HepG2 (cell line): ENCODE measurements around the gene HOXD4. TPM values are rescaled to one million over a fixed set of nuclear protein-coding genes. Genes with fewer than 3 reads are reported as not detected.

Experiments
- ATAC-seq: fragments of 200-7000 bp; cut with Tn5 transposase; 3 replicates; pipeline ENCODE4 v1.9.1; 2020; ENCODE audit warnings: mild to moderate bottlenecking, moderate library complexity
- BruUV-seq: library from RNA; stranded (reverse); fragments of 400-500 nt; replicated peaks from 2 replicates; lab custom pipeline; 2021; lab: Mats Ljungman, UMichigan
- CTCF ChIA-PET: fragments of 300-600 bp; formaldehyde crosslinking; extraction: SDS; loops from one replicate; lab custom pipeline; 2021; ENCODE audit warnings: low total read pairs, inconsistent platforms, low intra/inter-chr PET ratio; lab: Yijun Ruan, JAX
- POLR2A ChIA-PET: fragments of 350-600 bp; sonication (Branson Sonifier 250); formaldehyde crosslinking; loops from one replicate; lab custom pipeline; 2020; ENCODE audit warnings: antibody characterized with exemption, inconsistent platforms; lab: Yijun Ruan, JAX
- DNase-seq: peaks from one replicate; pipeline ENCODE4 v3.0.0-alpha.2; 2015; ENCODE audit warnings: low spot score
- FAIRE-seq: peaks from 3 replicates; lab custom pipeline; 2011; peaks lifted over from hg19 to GRCh38; lab: Jason Lieb, UNC
- H2AFZ ChIP-seq: one replicate; pipeline ENCODE4 v1.6.1; 2011; ENCODE audit warnings: low read length, inconsistent platforms
- H3K27ac ChIP-seq: fragments of 300-600 bp; 3 replicates; pipeline ENCODE4 v1.8.0; 2011; ENCODE audit warnings: mixed run types, mild to moderate bottlenecking, mixed read lengths, low read length, inconsistent platforms; ENCODE audit not compliant: insufficient read depth; ENCODE audit errors: extremely low read length
- H3K27me3 ChIP-seq, 2 experiments: fragments of 200-600 bp in 1 of 2; 2 replicates in 1 of 2; 3 replicates in 1 of 2; pipeline versions ENCODE4 v1.6.0 to v1.8.0; 2011; ENCODE audit warnings: low read length in 2 of 2, mild to moderate bottlenecking in 2 of 2, moderate library complexity in 2 of 2, inconsistent platforms in 1 of 2; ENCODE audit not compliant: insufficient read depth in 2 of 2, control insufficient read depth in 1 of 2
- H3K36me3 ChIP-seq, 2 experiments: fragments of 200-600 bp in 1 of 2; replicated peaks in 1 of 2; 2 replicates in 1 of 2; 3 replicates in 1 of 2; pipeline versions ENCODE4 v1.5.1 to v1.8.0; 2011; ENCODE audit warnings: low read length in 2 of 2, inconsistent platforms in 1 of 2; ENCODE audit not compliant: insufficient read depth in 2 of 2, control insufficient read depth in 1 of 2
- H3K4me1 ChIP-seq: 2 replicates; pipeline ENCODE4 v1.5.1; 2012; ENCODE audit warnings: low read length, inconsistent platforms; ENCODE audit not compliant: insufficient read depth
- H3K4me2 ChIP-seq: 2 replicates; pipeline ENCODE4 v1.6.0; 2011; ENCODE audit warnings: low read depth, low read length, inconsistent platforms
- H3K4me3 ChIP-seq, 3 experiments: fragments of 200-600 bp in 1 of 3; sonication (generic), shearing (Covaris generic) in 1 of 3; replicated peaks in 1 of 3; 2 replicates each; pipeline ENCODE4 v1.5.1; 2011 to 2016; ENCODE audit warnings: low read length in 3 of 3, inconsistent platforms in 2 of 3, low read depth in 2 of 3, mild to moderate bottlenecking in 2 of 3, control low read depth in 1 of 3, mixed read lengths in 1 of 3; ENCODE audit not compliant: insufficient read depth in 1 of 3
- H3K79me2 ChIP-seq: one replicate; pipeline ENCODE4 v1.6.1; 2011; ENCODE audit warnings: low read length, inconsistent platforms; ENCODE audit not compliant: insufficient read depth
- H3K9ac ChIP-seq: 2 replicates; pipeline ENCODE4 v1.6.0; 2011; ENCODE audit warnings: mild to moderate bottlenecking, low read depth, low read length, inconsistent platforms; ENCODE audit not compliant: insufficient read depth
- H3K9me3 ChIP-seq: 2 replicates; pipeline ENCODE4 v1.5.1; 2012; ENCODE audit warnings: mild to moderate bottlenecking, low read length
- H4K20me1 ChIP-seq: 2 replicates; pipeline ENCODE4 v1.6.0; 2011; ENCODE audit warnings: inconsistent platforms, mild to moderate bottlenecking, low read length, moderate library complexity; ENCODE audit not compliant: insufficient read depth
- MED1 ChIP-seq: sonication (generic); formaldehyde crosslinking; IDR thresholded peaks from 2 replicates; pipeline ENCODE4 v1.4.0; 2020; ENCODE audit warnings: missing genetic modification reagents
- THAP9 ChIP-seq: sonication (generic); formaldehyde crosslinking; IDR thresholded peaks from 2 replicates; pipeline ENCODE4; 2020; ENCODE audit warnings: missing genetic modification reagents, mild to moderate bottlenecking, borderline replicate concordance
- YY1 ChIP-seq: IDR thresholded peaks from 2 replicates; pipeline ENCODE4 v1.6.1; 2011; ENCODE audit warnings: low read length, low read depth, moderate library complexity, mild to moderate bottlenecking; ENCODE audit not compliant: insufficient read depth, insufficient replicate concordance
- ZNF225 ChIP-seq: sonication (generic); formaldehyde crosslinking; IDR thresholded peaks from 2 replicates; pipeline ENCODE4 v1.4.0; 2020; ENCODE audit warnings: mild to moderate bottlenecking, missing genetic modification reagents
- ZNF253 ChIP-seq: sonication (generic); formaldehyde crosslinking; IDR thresholded peaks from 2 replicates; pipeline ENCODE4 v1.8.0; 2022; ENCODE audit warnings: mild to moderate bottlenecking, missing genetic modification reagents, borderline replicate concordance
- ZNF260 ChIP-seq: sonication (generic); formaldehyde crosslinking; IDR thresholded peaks from 2 replicates; pipeline ENCODE4 v1.4.0; 2020; ENCODE audit warnings: missing genetic modification reagents, low read depth, mild to moderate bottlenecking, borderline replicate concordance
- ZNF891 ChIP-seq: sonication (generic); formaldehyde crosslinking; IDR thresholded peaks from 2 replicates; pipeline ENCODE4 v1.5.0; 2020; ENCODE audit warnings: mild to moderate bottlenecking, missing genetic modification reagents
- WGBS: methylation state at CpG from one replicate; pipeline ENCODE4 v1.1.6; 2017; ENCODE audit warnings: low lambda C conversion rate; 5-methylcytosine and 5-hydroxymethylcytosine counted together
- in situ Hi-C: cut with HindIII; loops from 2 replicates; pipeline ENCODE4 v1.10.0; 2017; ENCODE audit warnings: low pct_unique_long_range_greater_than_20kb; ENCODE audit not compliant: extremely low pct_ligation_motif_present
- intact Hi-C: fragments of 100-400 bp; cut with micrococcal nuclease; formaldehyde crosslinking; loops from one replicate; pipeline ENCODE4 v1.10.0; 2022; ENCODE audit not compliant: unreplicated experiment
- polyA plus RNA-seq, 8 experiments: library from polyadenylated mRNA; depleted of rRNA in 3 of 8; stranded (reverse) in 7 of 8; unstranded in 1 of 8; fragments of >200 nt; fragmentation: Illumina TruSeq in 4 of 8; extraction: Trizol in 4 of 8; gene quantifications; 2 replicates each; pipeline versions ENCODE4 v1.2.1 to v1.2.3, GENCODE V29; 2011 to 2016; ENCODE audit warnings: low read depth in 4 of 8, missing spikeins in 1 of 8, mixed read lengths in 1 of 8; ENCODE audit not compliant: insufficient read depth in 1 of 8
- total RNA-seq, 5 experiments: library from RNA; depleted of rRNA; stranded (reverse); fragments of >200 nt; fragmentation: Illumina TruSeq; extraction: Trizol; gene quantifications; 2 replicates each; pipeline ENCODE4 v1.2.3, GENCODE V29; 2016; ENCODE audit warnings: low read depth in 1 of 5
- TF ChIP-seq, protein P1 (sequence below): sonication (generic); formaldehyde crosslinking; conservative IDR thresholded peaks from 2 replicates; pipeline ENCODE4 v1.4.0; 2020; ENCODE audit warnings: missing genetic modification reagents
- TF ChIP-seq, protein P2 (sequence below): sonication (generic); formaldehyde crosslinking; IDR thresholded peaks from 2 replicates; pipeline ENCODE4 v1.4.0; 2020; ENCODE audit warnings: missing genetic modification reagents, borderline replicate concordance

The HOXD4 gene
- total and polyA plus RNA-seq, 2 of the 13 experiments (the other 11 are each of a cell fraction or from before 2014, with no cell fraction given), result not detected

DNA sequence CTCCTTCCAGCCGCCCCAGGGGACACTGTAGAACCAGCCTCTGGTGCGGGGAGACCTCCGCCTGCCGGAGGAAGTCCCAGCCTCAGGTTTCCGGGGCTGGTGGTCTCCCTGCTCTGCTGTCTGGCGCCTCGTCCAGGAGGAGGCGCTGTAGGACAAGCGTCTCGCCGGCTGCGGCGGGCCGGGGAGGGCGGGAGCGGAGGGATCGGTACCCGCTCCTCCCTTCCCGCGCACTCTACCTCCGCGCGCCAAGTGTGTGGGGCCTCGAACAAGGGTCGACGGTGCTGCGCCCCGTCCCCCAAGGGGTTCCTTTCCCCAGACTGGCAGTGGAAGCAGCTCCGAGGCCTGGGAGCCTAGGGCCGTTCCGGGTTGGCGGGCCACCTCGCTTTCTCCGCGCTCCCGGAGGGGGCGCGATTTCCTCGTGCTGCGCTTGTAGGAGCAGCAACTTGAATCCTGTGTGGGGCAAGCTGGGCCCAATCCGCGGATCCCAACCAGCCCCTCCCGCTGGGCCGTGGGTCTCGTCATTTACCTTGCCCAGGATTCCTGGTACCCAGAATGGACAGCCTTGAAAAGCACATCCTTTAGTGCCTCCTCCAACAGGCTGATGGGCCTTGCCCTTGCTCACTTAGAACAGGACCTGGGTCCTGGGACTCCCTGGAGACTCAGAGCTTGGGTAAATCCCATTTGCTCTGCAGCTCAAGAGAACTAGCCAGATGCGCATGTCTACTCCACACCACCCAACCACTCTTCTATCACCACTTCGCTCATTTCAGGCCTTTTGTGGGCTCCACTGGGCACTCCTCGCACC, 10.6 kb upstream of the HOXD4 start (continued):
- TF ChIP-seq, protein P1, sequence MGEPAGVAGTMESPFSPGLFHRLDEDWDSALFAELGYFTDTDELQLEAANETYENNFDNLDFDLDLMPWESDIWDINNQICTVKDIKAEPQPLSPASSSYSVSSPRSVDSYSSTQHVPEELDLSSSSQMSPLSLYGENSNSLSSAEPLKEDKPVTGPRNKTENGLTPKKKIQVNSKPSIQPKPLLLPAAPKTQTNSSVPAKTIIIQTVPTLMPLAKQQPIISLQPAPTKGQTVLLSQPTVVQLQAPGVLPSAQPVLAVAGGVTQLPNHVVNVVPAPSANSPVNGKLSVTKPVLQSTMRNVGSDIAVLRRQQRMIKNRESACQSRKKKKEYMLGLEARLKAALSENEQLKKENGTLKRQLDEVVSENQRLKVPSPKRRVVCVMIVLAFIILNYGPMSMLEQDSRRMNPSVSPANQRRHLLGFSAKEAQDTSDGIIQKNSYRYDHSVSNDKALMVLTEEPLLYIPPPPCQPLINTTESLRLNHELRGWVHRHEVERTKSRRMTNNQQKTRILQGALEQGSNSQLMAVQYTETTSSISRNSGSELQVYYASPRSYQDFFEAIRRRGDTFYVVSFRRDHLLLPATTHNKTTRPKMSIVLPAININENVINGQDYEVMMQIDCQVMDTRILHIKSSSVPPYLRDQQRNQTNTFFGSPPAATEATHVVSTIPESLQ (CRISPR knock-in tag), result no peak
- TF ChIP-seq THAP9 (peak; percentile 74; the same call in 1 of the 2 replicates), YY1 (peak; percentile 68), ZNF225 (CRISPR knock-in tag) (peak; percentile 65), ZNF253 (CRISPR knock-in tag) (no peak)

- no peak for FAIRE-seq
- H3K4me1 ChIP-seq, result peaks cover 11% of the 10 kb centered on the region
Measured at GRCh38 chr2:176142281-176142680, 9.1 kb upstream of the HOXD4 start.

More at GRCh38 chr2:176142281-176142680, 9.1 kb upstream of the HOXD4 start:
- H3K4me3 ChIP-seq, result no peak overlapping the region
- no peak overlapping the region for H2AFZ ChIP-seq
- no peaks in the 10 kb centered on the region for H3K9me3 ChIP-seq
- no TSS peak for BruUV-seq
- WGBS, result 0% methylated on average over 2 of the region's 2 CpGs
- H3K36me3 ChIP-seq, result no peaks in the 10 kb centered on the region
- no peak for ATAC-seq
- peaks cover 2 to 87% of the 10 kb centered on the region in 2 experiments; a peak in 4 of 5 replicates for H3K27me3 ChIP-seq
- H3K9ac ChIP-seq, result no peak overlapping the region
- POLR2A ChIA-PET, result no interaction called here
- in situ Hi-C loops, result loop anchor here (5.0 kb wide), 1 partner anchor 315 kb away; no protein-coding TSS in a partner anchor
- no peaks in the 10 kb centered on the region for H4K20me1 ChIP-seq
- no peak for DNase-seq
- CTCF ChIA-PET, result interaction anchor here (1.6 kb wide), 1 partner anchor 494 kb away, joined by 4 read pairs; no protein-coding TSS in a partner anchor
- TF ChIP-seq, protein P2, sequence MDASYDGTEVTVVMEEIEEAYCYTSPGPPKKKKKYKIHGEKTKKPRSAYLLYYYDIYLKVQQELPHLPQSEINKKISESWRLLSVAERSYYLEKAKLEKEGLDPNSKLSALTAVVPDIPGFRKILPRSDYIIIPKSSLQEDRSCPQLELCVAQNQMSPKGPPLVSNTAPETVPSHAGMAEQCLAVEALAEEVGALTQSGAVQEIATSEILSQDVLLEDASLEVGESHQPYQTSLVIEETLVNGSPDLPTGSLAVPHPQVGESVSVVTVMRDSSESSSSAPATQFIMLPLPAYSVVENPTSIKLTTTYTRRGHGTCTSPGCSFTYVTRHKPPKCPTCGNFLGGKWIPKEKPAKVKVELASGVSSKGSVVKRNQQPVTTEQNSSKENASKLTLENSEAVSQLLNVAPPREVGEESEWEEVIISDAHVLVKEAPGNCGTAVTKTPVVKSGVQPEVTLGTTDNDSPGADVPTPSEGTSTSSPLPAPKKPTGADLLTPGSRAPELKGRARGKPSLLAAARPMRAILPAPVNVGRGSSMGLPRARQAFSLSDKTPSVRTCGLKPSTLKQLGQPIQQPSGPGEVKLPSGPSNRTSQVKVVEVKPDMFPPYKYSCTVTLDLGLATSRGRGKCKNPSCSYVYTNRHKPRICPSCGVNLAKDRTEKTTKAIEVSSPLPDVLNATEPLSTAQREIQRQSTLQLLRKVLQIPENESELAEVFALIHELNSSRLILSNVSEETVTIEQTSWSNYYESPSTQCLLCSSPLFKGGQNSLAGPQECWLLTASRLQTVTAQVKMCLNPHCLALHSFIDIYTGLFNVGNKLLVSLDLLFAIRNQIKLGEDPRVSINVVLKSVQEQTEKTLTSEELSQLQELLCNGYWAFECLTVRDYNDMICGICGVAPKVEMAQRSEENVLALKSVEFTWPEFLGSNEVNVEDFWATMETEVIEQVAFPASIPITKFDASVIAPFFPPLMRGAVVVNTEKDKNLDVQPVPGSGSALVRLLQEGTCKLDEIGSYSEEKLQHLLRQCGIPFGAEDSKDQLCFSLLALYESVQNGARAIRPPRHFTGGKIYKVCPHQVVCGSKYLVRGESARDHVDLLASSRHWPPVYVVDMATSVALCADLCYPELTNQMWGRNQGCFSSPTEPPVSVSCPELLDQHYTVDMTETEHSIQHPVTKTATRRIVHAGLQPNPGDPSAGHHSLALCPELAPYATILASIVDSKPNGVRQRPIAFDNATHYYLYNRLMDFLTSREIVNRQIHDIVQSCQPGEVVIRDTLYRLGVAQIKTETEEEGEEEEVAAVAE (CRISPR knock-in tag), result no peak
- no peak for TF ChIP-seq ZNF260
- no peak for TF ChIP-seq ZNF891 (CRISPR knock-in tag)
- no peak for TF ChIP-seq MED1
- H3K4me2 ChIP-seq, result no peak overlapping the region
- intact Hi-C loops, result loop anchor here (5.0 kb wide), 1 partner anchor 495 kb away; no protein-coding TSS in a partner anchor
- H3K27ac ChIP-seq, result no peak overlapping the region
- no peaks in the 10 kb centered on the region for H3K79me2 ChIP-seq
